Upper lobe of left lung (tissue), 6 donors: Measurements from ENCODE around the gene NEK1. TPM values are rescaled to one million over a fixed set of nuclear protein-coding genes. Genes with fewer than 3 reads are reported as not detected.

ENCODE experiments used
- ATAC-seq, 2 donors: fragments of 200-7000 bp; cut with Tn5 transposase; one replicate each; pipeline ENCODE4 v1.9.1; 2022; ENCODE audit warnings: mild to moderate bottlenecking in 2 of 2, moderate library complexity in 2 of 2; ENCODE audit not compliant: low FRiP score in 2 of 2
- DNase-seq, 2 donors: peaks; one replicate each; pipeline ENCODE4 v3.0.0-alpha.2; 2019 to 2020
- H3K27ac ChIP-seq, 4 donors: fragments of 200-600 bp; sonication (generic); one replicate each; pipeline ENCODE4 v1.5.1; 2016 to 2019
- H3K27me3 ChIP-seq, 4 donors: fragments of 200-600 bp; sonication (generic); one replicate each; pipeline ENCODE4 v1.5.1; 2017 to 2019
- H3K36me3 ChIP-seq, 4 donors: fragments of 200-600 bp; sonication (generic); one replicate each; pipeline ENCODE4 v1.5.1; 2016 to 2019
- H3K4me1 ChIP-seq, 4 donors: fragments of 200-600 bp; sonication (generic); one replicate each; pipeline ENCODE4 v1.5.1; 2018 to 2019
- H3K4me3 ChIP-seq, 4 donors: fragments of 200-600 bp; sonication (generic); one replicate each; pipeline ENCODE4 v1.5.1; 2017 to 2019; ENCODE audit warnings: mild to moderate bottlenecking in 2 of 4, moderate library complexity in 1 of 4
- H3K9me3 ChIP-seq, 4 donors: fragments of 200-600 bp; sonication (generic); one replicate each; pipeline ENCODE4 v1.5.1; 2018 to 2019
- CTCF ChIP-seq, 6 experiments: fragments of 450-650 bp in 4 of 6; fragments of 200-600 bp in 2 of 6; sonication (generic) in 2 of 6; IDR thresholded peaks; one replicate each; pipeline ENCODE4 v1.5.1; 2016 to 2019; ENCODE audit warnings: antibody characterized with exemption in 6 of 6
- EP300 ChIP-seq, 4 donors: sonication (generic); formaldehyde crosslinking; IDR thresholded peaks; one replicate each; pipeline ENCODE4 v1.5.1; 2017; ENCODE audit warnings: antibody characterized with exemption in 4 of 4, control low read depth in 2 of 4
- POLR2A ChIP-seq, 4 donors: fragments of 450-650 bp; IDR thresholded peaks; one replicate each; pipeline ENCODE4 v1.5.1; 2016 to 2017; ENCODE audit warnings: antibody characterized with exemption in 4 of 4, mild to moderate bottlenecking in 2 of 4
- POLR2AphosphoS5 ChIP-seq, 2 donors: sonication (generic); formaldehyde crosslinking; IDR thresholded peaks; one replicate each; pipeline ENCODE4 v1.5.1; 2017; ENCODE audit warnings: antibody characterized with exemption in 2 of 2
- WGBS, 2 donors: methylation state at CpG; one replicate each; pipeline ENCODE4 v1.1.5; 2017 to 2018; 5-methylcytosine and 5-hydroxymethylcytosine counted together
- total RNA-seq, 6 donors: library from RNA; depleted of rRNA in 4 of 6; stranded (reverse); fragments of >200 nt in 4 of 6; gene quantifications; one replicate each; pipeline versions ENCODE4 v1.1.0 to v1.2.1, GENCODE V29; 2016 to 2021
- donor health status: DM: no; HTN: no; CAD: no; lungs with moderate emphysema.
- donor health status: DM: no; HTN: yes; CAD: no; lungs with severe emphysema.

NEK1 gene
- total RNA-seq, 6 donors from 2014 or later = 6.9 to 24.2 (median 10.3) TPM

GRCh38 chr4:169603312-169603711, 9.1 kb downstream of the NEK1 start:
- TF ChIP-seq POLR2AphosphoS5 (IDR thresholded peaks at IDR 0.05) (no peak), POLR2A (IDR thresholded peaks at IDR 0.05) (no peak), EP300 (IDR thresholded peaks at IDR 0.05) (no peak), CTCF (IDR thresholded peaks at IDR 0.05) (no peak)
- H3K27me3 ChIP-seq = no peaks in the 10 kb centered on the region
- no peak overlapping the region for H3K4me3 ChIP-seq
- ATAC-seq (no peak), DNase-seq (no peak)
- no peaks in the 10 kb centered on the region for H3K4me1 ChIP-seq
- peaks cover 0 to 21% (median 2%) of the 10 kb centered on the region in 4 donors for H3K36me3 ChIP-seq
- H3K27ac ChIP-seq = no peak overlapping the region
- H3K9me3 ChIP-seq = no peaks in the 10 kb centered on the region
- WGBS, 2 donors = 78 to 88% methylated on average over 2 of the region's 2 CpGs

- no peaks in the 10 kb centered on the region for H3K9me3 ChIP-seq
- H3K27me3 ChIP-seq = no peaks in the 10 kb centered on the region
- no peak overlapping the region for H3K4me3 ChIP-seq
- TF ChIP-seq POLR2AphosphoS5 (IDR thresholded peaks at IDR 0.05) (no peak), POLR2A (IDR thresholded peaks at IDR 0.05) (no peak), EP300 (IDR thresholded peaks at IDR 0.05) (no peak), CTCF (IDR thresholded peaks at IDR 0.05) (no peak)
- no peak for DNase-seq
- no peak for ATAC-seq
- H3K27ac ChIP-seq = no peak overlapping the region
- H3K4me1 ChIP-seq = no peaks in the 10 kb centered on the region
- H3K36me3 ChIP-seq = peaks cover 0 to 25% (median 2%) of the 10 kb centered on the region in 4 donors
These were observed 11.2 kb downstream of the NEK1 start for GRCh38 chr4:169601016-169601771.

GRCh38 chr4:169594560-169595195, 17.7 kb downstream of the NEK1 start:
- no peak for TF ChIP-seq EP300 (IDR thresholded peaks at IDR 0.05)
- no peak for TF ChIP-seq POLR2A (IDR thresholded peaks at IDR 0.05)
- TF ChIP-seq CTCF (IDR thresholded peaks at IDR 0.05) = no peak
- no peak for TF ChIP-seq POLR2AphosphoS5 (IDR thresholded peaks at IDR 0.05)
- H3K27ac ChIP-seq = no peak overlapping the region

GRCh38 chr4:169593050-169593560, 19.3 kb downstream of the NEK1 start:
- Histone ChIP-seq H3K4me1 (no peaks in the 10 kb centered on the region), H3K27ac (no peak overlapping the region), H3K9me3 (no peaks in the 10 kb centered on the region), H3K4me3 (no peak overlapping the region), H3K27me3 (no peaks in the 10 kb centered on the region), H3K36me3 (peaks cover 0 to 16% (median 5%) of the 10 kb centered on the region in 4 donors)
- no peak for DNase-seq
- no peak for ATAC-seq
- WGBS, 2 donors = 91 to 93% methylated on average over 1 of the region's 1 CpG
- TF ChIP-seq POLR2AphosphoS5 (IDR thresholded peaks at IDR 0.05) = no peak
- no peak for TF ChIP-seq CTCF (IDR thresholded peaks at IDR 0.05)
- no peak for TF ChIP-seq POLR2A (IDR thresholded peaks at IDR 0.05)
- TF ChIP-seq EP300 (IDR thresholded peaks at IDR 0.05) = no peak

More at GRCh38 chr4:169594560-169595195, 17.7 kb downstream of the NEK1 start:
- Histone ChIP-seq H3K27me3 (no peaks in the 10 kb centered on the region), H3K4me3 (no peak overlapping the region), H3K36me3 (peaks cover 0 to 17% (median 3%) of the 10 kb centered on the region in 4 donors), H3K4me1 (no peaks in the 10 kb centered on the region), H3K9me3 (no peaks in the 10 kb centered on the region)
- DNase-seq (no peak), ATAC-seq (no peak)
